Measurements from ENCODE around the gene DEGS2.
A peak's percentile ranks its signal among the peaks of the same experiment; 100 is the strongest.
"Not testable (repeated sequence)": the region's sequence is repeated elsewhere in the genome, so short reads cannot be mapped to it uniquely, and the experiment has no call there.

DEGS2 gene

DNA sequence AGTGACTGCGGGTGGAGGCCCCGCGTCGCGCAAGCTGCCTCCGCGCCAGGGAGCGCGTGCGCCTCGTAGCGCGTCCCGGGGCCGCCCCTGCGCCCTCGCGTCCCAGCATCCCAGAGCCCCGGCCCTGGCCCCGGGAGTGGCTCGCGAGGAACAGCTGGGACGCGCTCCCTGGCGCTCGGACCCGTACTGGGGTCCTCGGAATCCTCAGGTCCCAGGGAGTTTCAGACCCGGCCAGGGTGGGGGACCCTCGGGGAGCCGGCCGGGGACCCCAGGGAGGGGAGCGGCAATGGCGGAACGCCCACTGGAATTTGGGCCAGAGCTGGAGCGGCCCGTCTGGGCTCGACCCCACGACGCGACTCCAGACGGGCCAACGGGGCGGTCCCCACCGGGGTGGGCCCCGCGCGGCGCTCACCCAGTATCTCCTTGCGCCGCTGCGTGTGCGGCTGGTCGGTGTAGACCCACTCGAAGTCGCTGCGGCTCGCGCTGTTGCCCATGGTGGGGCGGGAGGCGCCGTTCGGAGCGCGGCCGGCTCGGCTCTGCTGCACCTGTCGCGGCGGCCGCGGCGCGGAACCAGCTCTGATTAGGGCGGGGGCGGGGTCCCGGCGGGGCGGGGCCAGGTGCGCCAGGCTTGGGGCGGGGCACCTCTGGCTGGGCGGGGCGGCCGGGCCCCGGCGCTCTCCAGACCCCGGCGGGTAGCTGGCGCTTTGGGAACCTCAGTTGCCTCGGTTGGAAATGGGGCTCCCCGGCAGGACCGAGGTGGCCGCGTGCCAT, at the start of gene DEGS2:
TSS of gene DEGS2 (minus strand) at position 552 of the 771 bp plus-strand sequence. CDS start at position 494, 58 bp downstream.
- peak; percentile 89 for DNase-seq

DNA sequence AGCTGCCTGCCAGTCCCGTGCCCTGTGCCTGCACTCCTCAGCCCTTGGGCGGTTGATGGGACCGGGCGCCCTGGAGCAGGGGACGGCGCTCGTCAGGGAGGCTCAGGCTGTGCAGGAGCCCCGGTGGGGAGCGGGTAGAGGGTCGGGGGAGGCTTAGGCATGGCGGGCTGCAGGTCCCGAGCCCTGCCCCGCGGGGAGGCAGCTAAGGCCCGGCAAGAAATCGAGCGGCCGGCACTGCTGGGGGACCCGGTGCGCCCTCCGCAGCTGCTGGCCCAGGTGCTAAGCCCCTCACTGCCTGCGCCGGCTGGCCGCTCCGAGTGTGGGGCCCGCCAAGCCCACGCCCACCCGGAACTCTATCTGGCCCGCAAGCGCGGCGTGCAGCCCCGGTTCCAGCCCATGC, 48.7 kb upstream of the DEGS2 start:
- not testable (repeated sequence) for DNase-seq

DNA sequence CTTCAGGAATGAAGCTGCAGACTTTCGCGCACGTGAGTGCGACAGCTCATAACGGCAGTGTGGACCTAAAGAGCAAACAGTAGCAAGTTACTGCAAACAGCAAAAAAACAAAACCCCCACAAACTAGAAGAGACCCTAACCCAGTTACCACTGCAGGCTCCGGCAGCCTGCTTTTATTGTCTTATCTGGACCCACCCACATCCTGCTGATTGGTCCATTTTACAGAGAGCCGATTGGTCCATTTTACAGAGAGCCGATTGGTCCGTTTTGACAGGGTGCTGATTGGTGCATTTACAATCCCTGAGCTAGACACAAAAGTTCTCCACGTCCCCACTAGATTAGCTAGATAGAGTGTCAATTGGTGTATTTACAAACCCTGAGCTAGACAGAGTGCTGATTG, 48.1 kb upstream of the DEGS2 start:
- DNase-seq = not testable (repeated sequence)

DNA sequence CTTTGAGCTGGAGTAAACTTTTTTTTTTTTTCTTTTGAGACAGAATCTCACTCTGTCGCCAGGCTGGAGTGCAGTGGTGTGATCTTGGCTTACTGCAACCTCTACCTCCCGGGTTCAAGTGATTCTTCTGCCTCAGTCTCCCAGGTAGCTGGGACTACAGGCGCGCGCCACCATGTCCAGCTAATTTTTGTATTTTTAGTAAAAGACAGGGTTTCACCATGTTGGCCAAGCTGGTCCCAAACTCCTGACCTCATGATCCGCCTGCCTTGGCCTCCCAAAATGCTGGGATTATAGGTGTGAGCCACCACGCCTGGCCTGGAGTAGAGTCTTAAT, 45.4 kb upstream of the DEGS2 start:
- DNase-seq = not testable (repeated sequence)

DNA sequence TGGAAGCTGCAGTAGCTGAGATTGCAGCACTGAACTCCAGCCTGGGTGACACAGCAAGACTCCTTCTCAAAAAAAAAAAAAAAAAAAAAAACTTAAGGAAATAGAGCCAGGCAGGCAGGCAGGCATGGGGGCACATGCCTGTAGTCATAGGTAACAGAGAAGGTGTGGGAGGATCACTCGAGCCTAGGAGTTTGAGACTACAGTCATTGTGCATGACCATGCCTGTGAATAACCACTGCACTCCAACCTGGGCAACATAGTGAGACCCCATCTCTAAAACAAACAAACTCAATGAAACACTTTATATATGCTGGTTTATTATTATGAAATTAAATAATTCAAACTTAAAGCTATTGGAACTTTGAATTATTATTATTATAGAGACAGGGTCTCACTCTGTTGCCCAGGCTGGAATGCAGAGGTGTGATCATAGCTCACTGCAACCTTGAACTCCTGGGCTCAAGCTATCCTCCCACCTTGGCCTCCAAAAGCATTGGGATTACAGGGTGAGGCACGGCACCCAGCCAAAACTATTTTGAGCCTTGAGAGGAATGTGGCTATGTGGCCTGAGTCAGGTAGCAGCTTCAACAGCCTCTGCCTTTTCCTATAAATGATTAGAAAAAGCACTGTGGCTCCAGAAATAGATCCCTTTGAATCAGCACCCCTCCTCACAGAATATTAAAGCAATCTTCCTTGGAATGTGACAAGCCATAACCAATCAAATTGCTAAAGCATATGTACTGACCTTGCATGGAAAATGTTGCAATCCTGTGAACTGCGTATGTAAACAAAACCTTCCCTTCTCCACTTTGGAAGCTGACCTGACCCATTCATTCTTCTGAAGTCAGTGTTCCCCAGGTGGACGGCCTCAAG, 44.8 kb upstream of the DEGS2 start:
- no peak for DNase-seq

DNA sequence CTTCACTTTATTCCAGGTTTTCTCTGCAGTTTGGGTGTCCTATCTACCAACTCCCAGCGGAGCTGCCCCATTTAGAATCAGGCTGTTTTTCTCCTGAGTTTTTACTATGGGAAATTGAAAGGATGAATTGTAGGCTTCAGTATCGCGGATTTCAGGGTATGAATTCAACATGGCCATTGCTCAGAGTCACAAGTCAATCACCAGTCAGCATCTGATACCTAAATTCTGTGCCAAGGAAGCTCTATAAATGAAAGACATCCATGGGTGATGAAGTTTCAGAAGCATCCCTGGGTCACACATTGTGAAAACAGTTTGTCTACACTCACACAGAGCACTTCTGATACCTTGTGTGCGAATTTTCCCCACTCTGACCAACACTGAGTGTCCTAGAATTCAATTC, 43.7 kb upstream of the DEGS2 start:
- DNase-seq = no peak

DNA sequence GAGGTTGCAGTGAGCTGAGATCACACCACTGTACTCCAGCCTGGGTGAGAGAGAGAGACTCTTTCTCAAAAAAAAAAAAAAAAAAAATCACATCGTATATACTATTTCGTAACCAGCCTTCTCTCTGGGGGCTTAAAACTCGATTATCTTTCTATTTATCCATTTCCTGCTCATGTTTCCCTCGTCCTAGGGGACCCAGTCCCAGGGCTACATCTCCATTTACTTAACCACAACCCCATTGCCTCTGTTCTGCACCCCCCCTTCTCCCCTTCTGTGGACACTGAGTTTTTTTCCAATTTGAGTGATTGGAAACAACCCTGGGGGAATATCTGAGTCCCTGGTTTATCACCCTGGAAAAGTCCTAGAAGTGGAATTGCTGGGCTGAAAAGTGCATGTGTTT, 43.3 kb upstream of the DEGS2 start:
- no peak for DNase-seq

DNA sequence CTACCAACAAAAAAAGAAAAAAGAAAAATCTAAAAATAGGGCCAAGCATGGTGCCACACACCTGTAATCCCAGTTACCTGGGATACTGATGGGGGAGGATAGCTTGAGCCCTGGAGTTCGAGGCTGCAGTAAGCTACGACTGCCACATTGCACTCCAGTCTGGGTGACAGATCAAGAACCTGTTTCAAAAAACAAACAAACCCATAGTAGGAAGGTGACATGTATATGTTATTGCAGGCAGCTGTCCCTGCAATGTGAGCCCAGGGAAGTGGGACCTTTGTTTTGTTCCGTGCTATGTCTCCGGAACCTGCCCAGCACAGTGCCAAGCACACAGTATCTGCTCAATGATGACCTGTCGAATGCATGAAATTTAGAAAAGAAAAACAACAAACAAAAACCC, 42.3 kb upstream of the DEGS2 start:
- DNase-seq = no peak

DNA sequence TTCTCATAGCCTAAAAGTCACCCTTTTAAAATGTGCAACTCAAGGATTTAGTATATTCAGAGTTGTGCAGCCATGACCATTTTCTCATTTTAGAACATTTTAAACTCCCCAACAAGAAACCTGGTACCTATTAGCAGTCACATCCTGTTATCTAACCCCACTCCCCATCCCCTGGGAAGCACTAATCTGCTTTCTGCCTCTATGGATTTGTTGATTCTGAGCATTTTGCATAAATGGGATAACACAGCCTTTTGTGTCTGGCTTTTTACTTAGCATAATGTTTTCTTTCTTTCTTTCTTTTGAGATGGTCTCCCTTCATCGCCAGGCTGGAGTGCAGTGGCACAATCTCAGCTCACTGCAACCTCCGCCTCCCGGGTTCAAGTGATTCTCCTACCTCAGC, 40.9 kb upstream of the DEGS2 start:
- no peak for DNase-seq

DNA sequence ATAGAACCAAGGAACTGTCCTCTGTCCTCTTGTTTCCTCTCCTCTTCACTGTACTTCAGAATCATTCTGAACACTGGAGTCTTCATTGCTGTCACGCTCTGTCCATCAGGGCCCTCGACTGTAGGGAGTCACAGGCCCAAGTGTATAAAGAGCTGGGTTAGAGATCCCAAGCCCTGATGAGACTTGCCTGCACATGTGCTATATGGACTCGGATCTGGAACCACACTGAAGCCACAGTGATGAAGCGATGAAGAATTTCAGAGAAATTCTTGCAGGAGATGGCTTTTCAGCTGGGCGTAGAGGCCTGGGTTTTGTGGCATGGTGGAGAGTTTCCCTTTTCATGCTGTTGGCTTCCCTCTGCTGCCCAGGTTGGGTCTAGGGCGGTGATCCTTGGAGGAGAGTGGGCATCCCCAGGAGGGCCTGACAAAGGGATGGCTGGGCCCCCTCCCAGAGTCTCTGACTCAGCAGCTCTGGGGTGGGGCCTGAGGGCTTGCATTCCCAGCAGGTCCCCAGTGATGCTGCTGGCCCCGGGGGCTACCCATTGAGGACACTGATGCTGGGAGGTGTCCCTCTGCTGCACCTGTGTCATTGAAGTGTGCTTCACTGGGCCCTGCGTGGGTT, 39.9 kb upstream of the DEGS2 start:
- no peak for DNase-seq

DNA sequence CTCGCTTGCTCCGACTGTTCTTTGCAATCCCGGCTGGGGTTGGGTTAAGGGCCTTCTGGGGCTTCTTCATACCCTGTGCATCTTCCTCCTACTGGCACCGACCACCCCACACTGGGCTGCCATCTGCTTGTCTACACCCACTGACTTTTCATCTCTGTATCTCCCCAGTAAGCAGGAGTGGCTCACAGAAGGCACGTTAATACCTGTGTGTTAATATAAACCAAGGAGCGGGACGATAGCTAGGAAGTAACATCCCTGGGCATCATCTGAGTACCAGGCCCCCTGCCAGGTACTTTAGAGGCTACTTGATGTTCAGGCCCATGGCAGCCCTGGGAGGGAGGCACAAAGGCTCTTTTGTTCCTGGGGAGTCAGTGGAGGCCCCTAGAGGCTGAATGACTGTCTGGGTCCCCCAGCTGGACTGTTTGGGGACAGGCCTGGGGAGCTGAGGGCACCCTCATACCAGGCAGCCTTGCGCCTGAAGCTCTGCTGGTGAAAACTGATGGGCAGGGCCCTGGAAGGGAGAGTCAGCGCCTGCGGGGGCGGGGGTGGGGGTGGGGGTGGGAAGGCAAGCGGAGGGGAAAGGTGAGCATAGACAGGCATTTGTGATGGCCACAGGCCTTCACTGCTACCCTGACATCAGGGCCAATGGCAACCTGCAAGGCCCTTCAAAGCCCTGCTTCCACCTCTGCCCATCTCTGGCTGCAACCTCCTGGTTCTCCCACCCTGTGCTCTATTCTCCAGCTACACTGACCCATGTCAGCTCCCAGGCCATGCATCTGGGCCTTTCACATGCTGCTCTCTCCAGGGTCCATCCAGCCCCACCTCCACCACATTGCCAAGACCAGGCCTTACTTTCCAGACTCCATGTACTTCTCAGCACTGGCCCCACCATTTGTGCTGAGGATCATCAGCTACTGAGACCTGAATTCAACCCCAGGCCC, 34.2 kb upstream of the DEGS2 start:
- no peak for DNase-seq

DNA sequence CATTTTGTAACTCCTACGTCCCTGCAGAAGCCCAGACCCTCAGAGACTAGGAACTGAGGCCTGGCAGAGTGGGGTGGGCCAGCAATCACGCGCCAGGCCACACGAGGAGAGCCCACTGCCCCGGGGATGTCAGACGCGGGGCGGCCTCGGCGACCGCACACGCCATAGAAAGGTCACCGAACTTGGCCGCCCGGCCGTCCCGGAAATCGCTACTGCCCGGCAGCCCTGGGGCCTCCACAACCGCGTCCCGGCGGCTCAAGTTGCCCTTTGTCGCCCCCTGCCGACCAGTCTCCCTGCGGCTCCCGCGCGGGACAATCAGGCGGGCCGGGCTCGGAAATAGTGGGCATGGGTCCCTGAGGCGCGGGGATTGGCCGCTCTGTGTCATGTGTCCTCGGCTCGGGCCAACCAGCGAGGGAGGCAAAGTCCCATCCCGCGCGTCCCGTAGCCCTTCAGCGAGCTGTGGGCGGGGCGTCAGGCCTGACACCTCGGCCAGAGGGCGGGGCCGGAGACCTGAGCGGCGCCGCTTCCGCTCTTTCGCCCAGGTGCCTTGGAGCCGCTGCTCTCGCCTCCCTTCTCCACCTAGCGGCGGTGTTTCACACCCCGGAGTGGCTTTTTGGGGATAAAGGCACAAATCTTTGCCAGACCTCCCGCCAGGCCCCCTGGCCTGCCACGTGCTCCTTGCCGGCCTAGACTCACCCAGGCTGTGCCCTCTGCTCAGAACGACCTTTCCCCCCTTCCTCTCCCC, 33.4 kb upstream of the DEGS2 start:
- DNase-seq = peak; percentile 100

DNA sequence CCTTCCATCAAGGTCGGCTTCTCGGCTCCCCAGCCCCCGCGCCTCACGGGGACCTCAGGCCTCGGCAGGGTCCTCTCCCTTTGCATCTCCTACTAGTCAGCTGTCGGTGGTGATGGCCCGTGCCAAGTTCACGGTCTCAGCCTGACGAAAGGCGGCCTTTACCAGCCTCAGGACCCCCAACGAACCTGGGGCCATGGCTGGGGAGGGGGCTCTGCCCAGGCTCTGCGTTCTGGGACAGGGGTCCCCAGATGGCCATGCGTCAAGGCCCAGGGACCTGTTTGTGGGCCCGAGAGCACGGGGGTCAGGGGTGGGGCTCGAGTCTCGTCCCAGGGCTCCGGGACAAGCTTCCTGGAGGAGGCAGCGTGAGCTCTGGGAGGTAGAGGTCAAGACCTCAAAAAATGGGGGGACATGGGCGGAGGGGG, 32.8 kb upstream of the DEGS2 start:
- no peak for DNase-seq

DNA sequence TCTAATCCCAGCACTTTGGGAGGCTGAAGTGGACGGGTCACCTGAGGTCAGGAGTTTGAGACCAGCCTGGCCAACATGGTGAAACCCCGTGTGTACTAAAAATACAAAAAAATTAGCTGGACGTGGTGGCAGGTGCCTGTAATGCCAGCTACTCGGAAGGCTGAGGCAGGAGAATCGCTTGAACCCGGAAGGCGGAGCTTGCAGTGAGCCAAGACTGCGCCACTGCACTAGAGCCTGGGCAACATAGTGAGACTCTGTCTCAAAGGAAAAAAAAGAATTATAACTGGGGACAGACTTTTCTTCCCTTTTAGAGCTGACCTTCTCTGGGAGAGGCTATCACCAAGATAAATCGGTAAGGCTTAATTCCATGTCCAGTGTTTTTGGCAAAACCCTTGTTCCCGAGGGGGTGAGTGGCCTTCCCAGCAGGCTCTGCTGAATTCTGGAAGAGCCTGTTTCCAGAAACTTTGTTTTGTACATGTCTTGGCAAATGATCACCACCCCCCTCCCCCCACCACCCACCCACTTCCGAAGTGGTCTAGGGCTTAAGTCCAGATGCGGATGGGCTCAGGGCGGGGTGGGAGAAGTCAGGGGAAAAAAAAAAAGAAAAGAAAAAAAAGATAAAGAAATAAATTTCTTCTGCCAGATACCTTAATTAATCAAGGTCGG, 32.3 kb upstream of the DEGS2 start:
- DNase-seq = no peak

DNA sequence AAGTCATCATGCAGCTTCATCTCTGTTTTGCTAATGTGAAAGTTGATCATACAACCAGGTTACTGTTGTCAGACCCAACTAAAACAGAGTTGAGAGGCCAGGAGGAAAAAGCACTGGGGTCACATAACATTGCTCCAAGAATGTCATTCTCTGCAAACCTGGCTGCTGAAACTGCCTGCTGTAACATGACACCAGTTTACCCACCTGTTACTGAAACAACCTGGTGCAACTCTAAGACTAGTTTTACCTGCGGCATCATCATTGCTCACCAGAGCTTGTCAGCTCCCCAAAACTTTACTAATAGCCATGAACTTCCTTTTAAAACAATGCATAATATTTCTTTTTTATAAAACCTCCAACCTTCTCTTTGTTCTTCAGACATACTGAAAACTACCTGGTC, 30.7 kb upstream of the DEGS2 start:
- DNase-seq = no peak

DNA sequence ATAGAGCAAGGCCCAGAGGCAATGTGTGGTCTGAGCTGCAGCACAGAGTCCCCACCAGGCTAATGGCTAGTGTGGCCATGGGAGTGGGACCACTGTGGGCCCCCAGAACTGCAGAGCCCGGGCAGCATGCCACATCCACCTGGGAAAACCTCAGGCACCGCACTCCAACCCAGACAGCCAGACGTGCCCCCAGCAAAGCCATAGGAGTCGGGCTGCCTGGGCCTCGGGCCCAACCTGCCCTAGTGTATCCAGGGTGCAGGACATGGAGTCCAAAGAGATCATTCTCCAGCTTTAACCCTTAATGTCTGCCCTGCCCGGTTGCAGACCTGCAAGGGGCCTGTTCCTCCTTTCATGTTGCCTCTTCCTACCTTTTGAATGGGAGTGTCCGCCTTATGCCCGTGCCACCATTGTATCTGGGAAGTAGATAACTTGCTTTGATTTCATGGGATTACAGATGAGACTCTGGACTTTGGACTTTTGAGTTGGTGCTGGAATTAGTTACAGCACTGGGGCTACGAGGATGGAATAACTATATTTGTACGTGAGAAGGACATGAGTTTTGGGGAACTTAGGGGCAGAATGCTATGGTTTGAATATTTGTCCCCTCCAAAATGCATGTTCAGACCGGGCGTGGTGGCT, 29.1 kb upstream of the DEGS2 start:
- no peak for DNase-seq

DNA sequence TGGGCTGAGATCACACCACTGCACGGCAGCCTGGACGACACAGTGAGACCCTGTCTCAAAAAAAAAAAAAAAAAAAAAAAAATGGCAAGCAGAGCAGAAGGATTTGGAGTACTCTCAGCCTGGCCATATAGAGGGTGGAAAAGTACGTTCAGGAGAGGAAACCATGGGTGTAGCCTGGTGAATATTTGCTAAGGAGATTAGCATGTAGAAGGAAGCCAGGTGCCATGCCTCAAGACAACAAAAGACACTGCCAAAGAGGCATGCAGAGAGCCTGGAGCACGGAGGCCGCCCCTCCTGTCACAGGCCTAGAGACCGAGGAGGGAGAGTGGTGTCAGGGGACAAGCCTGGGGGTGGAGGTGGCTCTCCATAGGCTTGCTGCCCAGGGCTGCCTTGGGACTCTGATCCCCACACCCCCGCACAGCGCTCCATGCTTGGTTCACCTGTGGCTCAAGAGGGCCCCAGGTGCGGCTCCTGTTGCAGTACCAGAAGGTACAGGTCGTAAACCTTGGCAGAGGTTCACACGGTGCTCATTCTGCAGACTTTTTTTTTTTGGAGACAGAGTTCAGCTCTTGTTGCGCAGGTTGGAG, 27.9 kb upstream of the DEGS2 start:
- DNase-seq = peak; percentile 23

DNA sequence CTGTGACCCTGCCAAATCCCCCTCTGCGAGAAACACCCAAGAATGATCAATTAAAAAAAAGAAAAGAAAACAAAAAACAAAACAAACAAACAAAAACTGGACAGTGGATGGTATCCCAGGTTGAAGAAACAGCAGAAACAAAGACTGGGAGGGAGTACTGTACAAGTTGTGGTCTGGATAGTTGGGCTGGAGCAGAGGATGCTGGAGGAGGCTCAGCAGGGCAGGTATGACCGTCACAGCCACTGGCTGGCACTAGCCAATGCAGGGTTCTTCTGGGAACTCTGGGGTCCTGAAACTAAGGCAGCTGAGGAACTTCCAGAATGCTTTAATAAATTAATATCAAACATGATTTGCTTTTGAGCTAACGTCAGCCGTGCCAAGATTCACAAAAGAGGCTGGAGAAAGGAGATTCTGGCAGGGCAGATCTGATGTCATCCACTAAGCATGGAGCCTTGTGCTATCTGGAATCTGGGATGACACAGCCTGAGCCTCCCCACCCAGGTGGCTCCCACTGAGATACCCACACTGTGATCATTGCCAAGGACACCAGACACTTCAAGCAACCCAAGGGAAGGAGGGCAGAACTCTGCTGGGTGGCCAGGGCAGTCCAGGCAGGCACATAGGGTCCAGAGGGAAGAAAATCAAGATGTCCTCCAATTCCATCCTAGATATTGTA, 22.6 kb upstream of the DEGS2 start:
- not testable (repeated sequence) for DNase-seq

DNA sequence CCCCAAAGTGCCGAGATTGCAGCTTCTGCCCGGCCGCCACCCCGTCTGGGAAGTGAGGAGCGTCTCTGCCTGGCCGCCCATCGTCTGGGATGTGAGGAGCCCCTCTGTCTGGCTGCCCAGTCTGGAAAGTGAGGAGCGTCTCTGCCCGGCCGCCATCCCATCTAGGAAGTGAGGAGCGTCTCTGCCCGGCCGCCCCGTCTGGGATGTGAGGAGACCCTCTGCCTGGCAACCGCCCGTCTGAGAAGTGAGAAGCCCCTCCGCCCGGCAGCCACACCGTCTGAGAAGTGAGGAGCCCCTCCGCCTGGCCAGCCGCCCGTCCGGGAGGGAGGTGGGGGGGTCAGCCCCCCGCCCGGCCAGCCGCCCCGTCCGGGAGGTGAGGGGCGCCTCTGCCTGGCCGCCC, 21.2 kb upstream of the DEGS2 start:
- not testable (repeated sequence) for DNase-seq

DNA sequence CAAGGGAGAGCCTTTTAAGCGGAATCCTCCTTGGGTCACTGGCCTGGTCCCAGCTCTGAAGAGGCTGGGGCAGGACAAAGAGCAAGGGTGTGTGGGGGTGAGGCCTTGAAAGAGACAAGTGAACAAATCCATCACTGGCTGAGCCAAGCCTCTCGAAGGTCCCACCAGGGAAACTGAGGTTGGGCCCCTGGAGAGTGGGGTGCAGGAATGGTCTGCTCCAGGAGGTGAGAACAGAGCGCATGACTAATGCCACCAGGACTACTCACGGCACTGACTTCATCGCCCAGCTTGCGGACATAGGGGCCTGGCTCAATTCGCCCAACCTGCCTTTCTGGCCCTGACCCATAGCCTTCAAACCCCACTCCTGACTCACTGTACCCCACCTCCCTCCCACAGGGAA, 19.2 kb upstream of the DEGS2 start:
- no peak for DNase-seq
